GM12801 (cell line): ENCODE results near the gene USP33.

Experiments used
- TF ChIP-seq, protein P1 (sequence below): IDR thresholded peaks from one replicate; pipeline ENCODE4 v1.5.1; 2011; ENCODE audit warnings: control low read depth; ENCODE audit not compliant: insufficient read length; ENCODE audit errors: extremely low read depth

The USP33 gene

DNA sequence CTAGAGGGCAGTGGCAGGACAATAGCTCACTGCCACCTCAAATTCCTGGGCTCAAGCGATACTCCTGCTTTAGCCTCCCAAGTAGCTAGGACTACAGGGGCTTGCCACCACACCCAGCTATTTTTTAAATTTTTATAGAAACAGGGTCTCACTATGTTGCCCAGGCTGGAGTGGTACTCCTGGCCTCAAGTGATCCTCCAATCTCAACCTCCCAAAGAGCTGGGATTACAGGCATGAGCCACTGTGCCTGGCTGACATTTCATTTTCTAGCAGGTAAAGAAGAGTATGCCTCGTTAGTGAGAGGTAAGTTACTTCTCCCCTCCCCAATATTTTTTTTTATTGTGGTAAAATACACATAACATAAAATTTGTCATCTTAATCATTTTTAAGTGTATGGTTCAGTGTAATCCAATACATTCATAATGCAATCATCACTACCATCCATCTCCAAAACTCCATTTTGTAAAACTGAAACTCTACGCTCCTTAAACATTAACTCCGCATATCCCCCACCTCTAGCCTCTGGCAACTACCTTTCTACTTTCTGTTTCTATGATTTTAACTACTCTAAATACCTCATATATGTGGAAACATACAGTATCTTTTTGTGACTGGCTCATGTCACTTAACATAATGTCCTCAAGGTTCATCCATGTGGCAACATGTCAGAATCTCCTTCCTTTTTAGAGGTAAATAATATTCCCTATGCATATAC lies 99.6 kb downstream of the USP33 start:
- TF ChIP-seq, protein P1, sequence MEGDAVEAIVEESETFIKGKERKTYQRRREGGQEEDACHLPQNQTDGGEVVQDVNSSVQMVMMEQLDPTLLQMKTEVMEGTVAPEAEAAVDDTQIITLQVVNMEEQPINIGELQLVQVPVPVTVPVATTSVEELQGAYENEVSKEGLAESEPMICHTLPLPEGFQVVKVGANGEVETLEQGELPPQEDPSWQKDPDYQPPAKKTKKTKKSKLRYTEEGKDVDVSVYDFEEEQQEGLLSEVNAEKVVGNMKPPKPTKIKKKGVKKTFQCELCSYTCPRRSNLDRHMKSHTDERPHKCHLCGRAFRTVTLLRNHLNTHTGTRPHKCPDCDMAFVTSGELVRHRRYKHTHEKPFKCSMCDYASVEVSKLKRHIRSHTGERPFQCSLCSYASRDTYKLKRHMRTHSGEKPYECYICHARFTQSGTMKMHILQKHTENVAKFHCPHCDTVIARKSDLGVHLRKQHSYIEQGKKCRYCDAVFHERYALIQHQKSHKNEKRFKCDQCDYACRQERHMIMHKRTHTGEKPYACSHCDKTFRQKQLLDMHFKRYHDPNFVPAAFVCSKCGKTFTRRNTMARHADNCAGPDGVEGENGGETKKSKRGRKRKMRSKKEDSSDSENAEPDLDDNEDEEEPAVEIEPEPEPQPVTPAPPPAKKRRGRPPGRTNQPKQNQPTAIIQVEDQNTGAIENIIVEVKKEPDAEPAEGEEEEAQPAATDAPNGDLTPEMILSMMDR, result no peak

DNA sequence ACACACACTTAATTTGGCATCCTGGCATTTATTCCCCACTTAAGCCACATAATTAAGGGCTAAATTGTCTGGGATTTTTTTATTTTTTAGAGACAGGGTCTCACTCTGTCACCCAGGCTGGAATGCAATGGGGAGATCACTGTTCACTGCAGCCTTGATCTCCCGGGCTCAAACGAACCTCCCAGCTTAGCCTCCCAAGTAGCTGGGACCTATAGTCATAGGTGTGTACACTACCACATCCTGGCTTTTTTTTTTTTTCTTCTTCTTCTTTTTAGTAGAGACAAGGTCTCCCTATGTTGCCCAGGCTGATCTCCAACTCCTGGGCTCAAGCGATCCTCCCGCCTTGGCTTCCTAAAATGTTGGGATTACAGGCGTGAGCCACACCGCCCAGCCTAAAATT lies 101.4 kb downstream of the USP33 start:
- TF ChIP-seq, protein P1, result no peak

DNA sequence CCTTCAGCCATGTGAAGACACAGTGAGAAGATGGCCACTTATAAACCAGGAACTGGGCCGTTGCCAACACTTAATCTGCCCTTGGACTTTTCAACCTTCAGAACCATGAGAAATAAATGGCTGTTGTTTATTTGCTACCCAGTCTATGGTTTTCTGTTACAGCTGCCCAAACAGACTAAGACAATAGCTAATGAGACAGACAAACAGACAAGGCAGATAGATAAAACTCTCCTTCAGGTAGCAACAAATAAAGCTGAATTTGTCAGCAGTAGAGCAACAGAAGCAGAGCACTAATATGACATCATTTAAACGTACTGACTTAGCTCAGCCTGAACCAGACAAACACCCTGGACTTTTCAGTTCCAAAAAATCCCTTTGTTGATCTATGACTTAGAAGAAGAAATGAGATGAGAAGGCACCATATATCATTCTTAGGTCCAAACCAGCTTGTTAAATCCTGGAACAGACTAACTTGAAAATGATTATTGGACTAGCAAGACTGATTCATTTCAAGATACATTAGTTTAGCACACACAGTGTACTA lies 104.1 kb downstream of the USP33 start:
- TF ChIP-seq, protein P1, result no peak

DNA sequence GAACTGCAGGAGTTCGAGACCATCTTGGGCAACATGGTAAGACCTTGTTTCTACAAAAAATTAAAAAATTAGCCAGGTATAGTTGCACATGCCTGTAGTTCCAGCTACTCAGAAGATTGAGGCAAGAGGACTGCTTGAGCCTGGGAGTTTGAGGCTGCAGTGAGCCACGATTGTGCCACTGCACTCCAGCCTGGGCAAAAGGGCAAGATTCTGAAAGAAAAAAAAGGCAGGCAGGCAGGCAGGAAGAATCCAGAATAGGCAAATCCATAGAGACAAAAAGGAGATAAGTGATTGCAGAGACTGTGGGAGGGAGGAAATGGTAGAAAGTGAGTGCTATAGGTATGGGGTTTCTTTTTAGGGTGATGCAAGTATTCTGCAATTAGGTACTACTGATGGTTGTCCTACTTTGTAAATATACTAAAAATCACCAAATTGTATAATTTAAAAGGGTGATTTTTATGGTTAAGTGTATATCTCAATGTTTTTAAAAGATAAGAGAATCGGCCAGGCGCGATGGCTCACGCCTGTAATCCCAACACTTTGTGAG lies 106.6 kb downstream of the USP33 start:
- TF ChIP-seq, protein P1, result no peak

DNA sequence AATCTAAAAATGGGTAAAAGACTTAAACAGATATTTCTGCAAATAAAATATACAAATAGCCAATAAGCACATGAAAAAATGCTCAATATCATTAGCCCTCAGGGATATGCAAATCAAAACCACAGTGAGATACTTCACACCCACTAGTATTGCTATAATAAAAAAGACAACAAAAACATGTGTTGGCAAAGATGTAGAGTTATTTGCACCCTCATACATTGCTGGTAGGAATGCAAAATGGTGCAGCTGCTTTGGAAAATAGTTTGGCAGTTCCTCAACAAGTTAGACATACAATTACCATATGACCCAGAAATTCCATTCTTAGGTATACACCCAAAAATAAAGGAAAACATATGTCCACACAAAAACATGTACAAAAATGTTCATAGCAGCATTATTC lies 107.4 kb downstream of the USP33 start:
- TF ChIP-seq, protein P1, result no peak

DNA sequence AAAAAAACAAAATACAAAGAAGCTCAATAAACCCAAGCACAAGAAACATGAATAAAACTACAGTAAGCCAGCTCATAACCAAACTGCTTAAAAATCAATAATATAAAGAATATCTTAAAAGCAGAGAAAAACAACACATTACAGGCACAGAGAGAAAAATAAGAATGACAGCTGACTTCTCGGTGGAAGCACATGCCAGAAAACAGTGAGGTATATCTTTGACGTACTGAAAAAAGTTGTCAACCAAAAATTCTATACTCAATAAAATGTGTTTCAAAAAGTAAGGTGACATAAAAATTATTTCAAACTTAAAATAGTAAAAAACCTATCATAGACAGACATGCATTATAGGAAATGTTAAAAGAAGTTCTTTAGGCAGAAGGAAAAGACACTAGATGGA lies 110.5 kb downstream of the USP33 start:
- TF ChIP-seq, protein P1, result no peak
